DOHH2 (cell line): Measurements from ENCODE around the gene DCTN3.

Experiments used
- H3F3A ChIP-seq: fragments of 200-600 bp; sonication (generic), shearing (Covaris generic); 2 replicates; pipeline ENCODE4 v1.6.0; 2016; ENCODE audit warnings: antibody characterized with exemption, mild to moderate bottlenecking; ENCODE audit not compliant: control insufficient read depth, insufficient read depth
- H3K27ac ChIP-seq: fragments of 200-600 bp; sonication (generic); 2 replicates; pipeline ENCODE4 v1.5.1; 2014; ENCODE audit warnings: low read depth, mild to moderate bottlenecking, low read length, moderate library complexity
- H3K27me3 ChIP-seq: fragments of 200-600 bp; sonication (generic); 2 replicates; pipeline ENCODE4 v1.6.1; 2014; ENCODE audit warnings: mild to moderate bottlenecking, low read length, mixed read lengths; ENCODE audit not compliant: control insufficient read depth
- H3K36me3 ChIP-seq: fragments of 200-600 bp; sonication (generic); 2 replicates; pipeline ENCODE4 v1.6.1; 2014; ENCODE audit warnings: mild to moderate bottlenecking, low read length, moderate library complexity, mixed read lengths; ENCODE audit not compliant: control insufficient read depth
- H3K4me1 ChIP-seq: fragments of 200-600 bp; sonication (generic); 2 replicates; pipeline ENCODE4 v1.6.1; 2014; ENCODE audit warnings: mild to moderate bottlenecking, low read length, mixed read lengths; ENCODE audit not compliant: control insufficient read depth
- H3K4me2 ChIP-seq: fragments of 200-600 bp; sonication (generic); 2 replicates; pipeline ENCODE4 v1.6.0; 2014; ENCODE audit warnings: mild to moderate bottlenecking, low read length, moderate library complexity
- H3K4me3 ChIP-seq: fragments of 200-600 bp; sonication (generic); 2 replicates; pipeline ENCODE4 v1.5.1; 2014; ENCODE audit warnings: mild to moderate bottlenecking, low read length, mixed read lengths
- H3K79me2 ChIP-seq: fragments of 200-600 bp; sonication (generic); 2 replicates; pipeline ENCODE4 v1.6.1; 2014; ENCODE audit warnings: mild to moderate bottlenecking, low read length, mixed read lengths; ENCODE audit not compliant: control insufficient read depth
- H3K9me2 ChIP-seq: fragments of 200-600 bp; sonication (generic); replicated peaks from 2 replicates; pipeline ENCODE4 v1.6.1; 2014; ENCODE audit warnings: mild to moderate bottlenecking, low read length, mixed read lengths; ENCODE audit not compliant: control insufficient read depth
- H3K9me3 ChIP-seq: fragments of 200-600 bp; sonication (generic); 2 replicates; pipeline ENCODE4 v1.6.1; 2014; ENCODE audit warnings: antibody characterized with exemption, low read length, mixed read lengths; ENCODE audit not compliant: control insufficient read depth, insufficient read depth
- H4K20me1 ChIP-seq: fragments of 200-600 bp; sonication (generic); 2 replicates; pipeline ENCODE4 v1.6.0; 2014; ENCODE audit warnings: low read depth, mild to moderate bottlenecking, antibody characterized with exemption, low read length, moderate library complexity; ENCODE audit not compliant: control insufficient read depth, insufficient read depth
- CTCF ChIP-seq: fragments of 200-600 bp; sonication (generic); IDR thresholded peaks from one replicate; pipeline ENCODE4 v1.5.1; 2014; ENCODE audit warnings: antibody characterized with exemption, mild to moderate bottlenecking, low read depth, low read length; ENCODE audit not compliant: poor library complexity, severe bottlenecking
- EZH2phosphoT487 ChIP-seq: fragments of 200-600 bp; sonication (generic); IDR thresholded peaks from 2 replicates; pipeline ENCODE4 v1.6.1; 2017; ENCODE audit warnings: borderline replicate concordance, mild to moderate bottlenecking, antibody characterized with exemption, low read length, moderate library complexity, mixed read lengths

DCTN3 gene

GRCh38 chr9:34620061-34620994 is at the start of gene DCTN3:
DCTN3 (minus strand) TSS chr9:34620495; CDS start chr9:34620464, 31 bp downstream.
- H3K9me3 ChIP-seq, result no peaks in the 10 kb centered on the region; the same call in 1 of the 2 replicates
- H3K9me2 ChIP-seq, result no peaks in the 10 kb centered on the region
- H3K79me2 ChIP-seq, result peaks cover 8% of the 10 kb centered on the region
- H3F3A ChIP-seq, result no peaks in the 10 kb centered on the region
- H3K4me2 ChIP-seq, result peak within 1 kb of the TSS; percentile 81
- H3K27ac ChIP-seq, result no peak within 1 kb of the TSS
- peak within 1 kb of the TSS; percentile 85 for H3K4me3 ChIP-seq
- H3K27me3 ChIP-seq, result peaks cover 21% of the 10 kb centered on the region
- H4K20me1 ChIP-seq, result no peaks in the 10 kb centered on the region
- H3K36me3 ChIP-seq, result peaks cover 13% of the 10 kb centered on the region; the same call in 1 of the 2 replicates
- TF ChIP-seq EZH2phosphoT487 (no peak), CTCF (no peak)
- H3K4me1 ChIP-seq, result peaks cover 14% of the 10 kb centered on the region

GRCh38 chr9:34665381-34666250 is 45.3 kb upstream of the DCTN3 start:
- Histone ChIP-seq H3K4me3 (peak overlapping the region; percentile 79), H3K27me3 (peaks cover 5% of the 10 kb centered on the region; the same call in 1 of the 2 replicates), H3K4me2 (peak overlapping the region; percentile 83), H3K36me3 (no peaks in the 10 kb centered on the region), H3K27ac (peak overlapping the region; percentile 47), H4K20me1 (no peaks in the 10 kb centered on the region), H3K79me2 (no peaks in the 10 kb centered on the region), H3F3A (no peaks in the 10 kb centered on the region), H3K9me3 (no peaks in the 10 kb centered on the region), H3K9me2 (no peaks in the 10 kb centered on the region), H3K4me1 (peaks cover 16% of the 10 kb centered on the region)
- TF ChIP-seq EZH2phosphoT487 (no peak), CTCF (no peak)

- Histone ChIP-seq H3K4me2 (peak overlapping the region; percentile 83), H3K27me3 (peaks cover 5% of the 10 kb centered on the region; the same call in 1 of the 2 replicates), H3K9me2 (no peaks in the 10 kb centered on the region), H3K36me3 (no peaks in the 10 kb centered on the region), H3K4me3 (peak overlapping the region; percentile 79), H3K79me2 (no peaks in the 10 kb centered on the region), H3F3A (no peaks in the 10 kb centered on the region), H4K20me1 (no peaks in the 10 kb centered on the region), H3K9me3 (no peaks in the 10 kb centered on the region), H3K27ac (no peak overlapping the region), H3K4me1 (peaks cover 16% of the 10 kb centered on the region)
- TF ChIP-seq CTCF (no peak), EZH2phosphoT487 (no peak)
Observed at GRCh38 chr9:34665067-34665380, 44.7 kb upstream of the DCTN3 start.
